SK-N-SH treated with all-trans-retinoic acid at 6 μM for 48 hours (cell line): ENCODE results near the gene EHBP1.

Experiments used
- ATAC-seq: fragments of 200-7000 bp; cut with Tn5 transposase; 3 replicates; pipeline ENCODE4 v1.9.1; 2020; ENCODE audit warnings: mild to moderate bottlenecking, moderate library complexity
- ARNTL ChIP-seq: fragments of 450-650 bp; formaldehyde crosslinking; IDR thresholded peaks from 2 replicates; pipeline ENCODE4 v1.5.0; 2020; ENCODE audit warnings: low read depth, mild to moderate bottlenecking, moderate library complexity, borderline replicate concordance
- CREB5 ChIP-seq: fragments of 250-450 bp; sonication (Bioruptor Pico); IDR thresholded peaks from 2 replicates; pipeline ENCODE4 v1.5.1; 2020; ENCODE audit warnings: low read depth, mild to moderate bottlenecking, moderate library complexity
- CSDC2 ChIP-seq: fragments of 250-450 bp; sonication (Bioruptor Pico); IDR thresholded peaks from 2 replicates; pipeline ENCODE4 v1.5.0; 2020; ENCODE audit warnings: mild to moderate bottlenecking, moderate library complexity
- CSRNP3 ChIP-seq: fragments of 250-450 bp; sonication (Bioruptor Pico); IDR thresholded peaks from 2 replicates; pipeline ENCODE4 v1.5.1; 2021; ENCODE audit warnings: mild to moderate bottlenecking, moderate library complexity
- ESRRG ChIP-seq: fragments of 250-450 bp; sonication (Bioruptor Pico); IDR thresholded peaks from 2 replicates; pipeline ENCODE4 v1.6.1; 2021; ENCODE audit warnings: mild to moderate bottlenecking
- ISL1 ChIP-seq: fragments of 250-450 bp; sonication (Bioruptor Pico); IDR thresholded peaks from 2 replicates; pipeline ENCODE4 v2.1.2; 2022; ENCODE audit warnings: mild to moderate bottlenecking, moderate library complexity
- OSR1 ChIP-seq: fragments of 250-450 bp; sonication (Bioruptor Pico); IDR thresholded peaks from 2 replicates; pipeline ENCODE4 v1.8.0; 2022; ENCODE audit warnings: moderate library complexity, mild to moderate bottlenecking, inconsistent platforms
- POU6F1 ChIP-seq: fragments of 250-450 bp; sonication (Bioruptor Pico); IDR thresholded peaks from 2 replicates; pipeline ENCODE4 v1.8.0; 2021; ENCODE audit warnings: low read depth, mild to moderate bottlenecking, moderate library complexity, borderline replicate concordance
- PPARA ChIP-seq: fragments of 250-450 bp; sonication (Bioruptor Pico); IDR thresholded peaks from 2 replicates; pipeline ENCODE4 v1.5.0; 2020; ENCODE audit warnings: mild to moderate bottlenecking, borderline replicate concordance
- RARB ChIP-seq: fragments of 250-450 bp; sonication (Bioruptor Pico); IDR thresholded peaks from 2 replicates; pipeline ENCODE4 v1.8.0; 2021; ENCODE audit warnings: mild to moderate bottlenecking, moderate library complexity
- TCF4 ChIP-seq: fragments of 250-450 bp; sonication (Bioruptor Pico); IDR thresholded peaks from 2 replicates; pipeline ENCODE4 v1.8.0; 2021; ENCODE audit warnings: mild to moderate bottlenecking, moderate library complexity, borderline replicate concordance
- ZC3H10 ChIP-seq: fragments of 250-450 bp; sonication (Bioruptor Pico); IDR thresholded peaks from 2 replicates; pipeline ENCODE4 v1.5.1; 2021; ENCODE audit warnings: mild to moderate bottlenecking, moderate library complexity
- ZFP3 ChIP-seq: fragments of 250-450 bp; sonication (Bioruptor Pico); IDR thresholded peaks from 2 replicates; pipeline ENCODE4 v1.5.0; 2020; ENCODE audit warnings: mild to moderate bottlenecking, moderate library complexity
- ZFP30 ChIP-seq: fragments of 450-650 bp; formaldehyde crosslinking; IDR thresholded peaks from 2 replicates; pipeline ENCODE4 v1.5.0; 2022; ENCODE audit warnings: mild to moderate bottlenecking, moderate library complexity
- ZNF565 ChIP-seq: fragments of 450-650 bp; formaldehyde crosslinking; conservative IDR thresholded peaks from 2 replicates; pipeline ENCODE4 v1.5.0; 2020; ENCODE audit warnings: low read depth, mild to moderate bottlenecking, moderate library complexity
- ZNF8 ChIP-seq: fragments of 450-650 bp; formaldehyde crosslinking; IDR thresholded peaks from 2 replicates; pipeline ENCODE4 v1.5.0; 2020; ENCODE audit warnings: mild to moderate bottlenecking, moderate library complexity
- TF ChIP-seq, protein P1 (sequence below): fragments of 250-450 bp; sonication (Bioruptor Pico); IDR thresholded peaks from 2 replicates; pipeline ENCODE4 v1.8.0; 2020; ENCODE audit warnings: mild to moderate bottlenecking, moderate library complexity, borderline replicate concordance
- TF ChIP-seq, protein P2 (sequence below): fragments of 250-450 bp; sonication (Bioruptor Pico); IDR thresholded peaks from 2 replicates; pipeline ENCODE4 v1.5.0; 2020; ENCODE audit warnings: mild to moderate bottlenecking, moderate library complexity

EHBP1 gene

GRCh38 chr2:62733546-62733945 lies 28.0 kb downstream of the EHBP1 start:
- TF ChIP-seq ZNF565 (CRISPR knock-in tag) = no peak
- TF ChIP-seq OSR1 (CRISPR knock-in tag) = no peak
- TF ChIP-seq ZFP30 (CRISPR knock-in tag) = no peak
- TF ChIP-seq ESRRG (CRISPR knock-in tag) = no peak
- TF ChIP-seq ISL1 (CRISPR knock-in tag) = no peak
- no peak for TF ChIP-seq ZC3H10
- TF ChIP-seq ZFP3 (CRISPR knock-in tag) = no peak
- no peak; the same call in 2 of the 3 replicates for ATAC-seq

DNA sequence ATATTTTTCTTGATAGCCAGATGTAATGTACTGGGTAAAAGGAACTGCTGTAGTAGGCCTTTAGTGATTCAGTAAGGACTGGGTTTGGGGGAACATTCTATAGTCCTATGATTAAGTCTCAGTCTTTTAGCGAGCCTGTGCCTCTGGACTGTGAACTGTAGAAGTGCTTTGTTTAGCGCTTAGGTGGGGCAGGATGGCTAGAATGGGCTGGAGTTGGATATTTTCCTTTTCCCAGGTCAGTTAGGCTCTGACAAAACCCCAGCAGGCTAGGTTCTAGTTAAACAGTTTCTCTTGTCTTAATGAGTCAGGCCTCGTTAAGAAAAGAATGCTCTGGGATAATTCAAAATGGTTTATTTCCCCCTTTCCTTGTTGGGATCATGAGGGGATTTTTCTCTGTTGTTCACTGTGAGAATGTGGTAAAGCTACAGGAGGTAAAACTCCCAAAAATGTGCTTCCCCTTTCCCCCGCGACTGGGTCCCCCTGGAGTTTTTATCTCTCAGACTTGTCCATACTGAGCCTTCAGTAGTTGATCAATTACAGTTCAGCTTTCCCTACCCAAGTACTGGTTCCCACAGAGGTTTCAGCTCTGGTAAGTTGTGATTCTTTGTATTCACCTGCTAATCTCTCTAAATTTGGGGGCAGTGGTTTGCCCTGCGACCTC lies 31.5 kb downstream of the EHBP1 start:
- TF ChIP-seq PPARA (no peak), POU6F1 (CRISPR knock-in tag) (no peak), ARNTL (CRISPR knock-in tag) (no peak), ISL1 (CRISPR knock-in tag) (no peak)
- no peak for ATAC-seq

- no peak for ATAC-seq
- TF ChIP-seq ESRRG (CRISPR knock-in tag) = no peak
- TF ChIP-seq, protein P1, sequence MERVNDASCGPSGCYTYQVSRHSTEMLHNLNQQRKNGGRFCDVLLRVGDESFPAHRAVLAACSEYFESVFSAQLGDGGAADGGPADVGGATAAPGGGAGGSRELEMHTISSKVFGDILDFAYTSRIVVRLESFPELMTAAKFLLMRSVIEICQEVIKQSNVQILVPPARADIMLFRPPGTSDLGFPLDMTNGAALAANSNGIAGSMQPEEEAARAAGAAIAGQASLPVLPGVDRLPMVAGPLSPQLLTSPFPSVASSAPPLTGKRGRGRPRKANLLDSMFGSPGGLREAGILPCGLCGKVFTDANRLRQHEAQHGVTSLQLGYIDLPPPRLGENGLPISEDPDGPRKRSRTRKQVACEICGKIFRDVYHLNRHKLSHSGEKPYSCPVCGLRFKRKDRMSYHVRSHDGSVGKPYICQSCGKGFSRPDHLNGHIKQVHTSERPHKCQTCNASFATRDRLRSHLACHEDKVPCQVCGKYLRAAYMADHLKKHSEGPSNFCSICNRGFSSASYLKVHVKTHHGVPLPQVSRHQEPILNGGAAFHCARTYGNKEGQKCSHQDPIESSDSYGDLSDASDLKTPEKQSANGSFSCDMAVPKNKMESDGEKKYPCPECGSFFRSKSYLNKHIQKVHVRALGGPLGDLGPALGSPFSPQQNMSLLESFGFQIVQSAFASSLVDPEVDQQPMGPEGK = no peak
- TF ChIP-seq ZNF565 (CRISPR knock-in tag) = no peak
- no peak for TF ChIP-seq PPARA
- TF ChIP-seq CSRNP3 (CRISPR knock-in tag) = no peak
- no peak for TF ChIP-seq RARB (CRISPR knock-in tag)
- no peak for TF ChIP-seq CREB5 (CRISPR knock-in tag)
- TF ChIP-seq OSR1 (CRISPR knock-in tag) = no peak
- TF ChIP-seq CSDC2 (CRISPR knock-in tag) = no peak
- no peak for TF ChIP-seq ZNF8
- TF ChIP-seq ZFP3 (CRISPR knock-in tag) = no peak
- TF ChIP-seq ISL1 (CRISPR knock-in tag) = no peak
- TF ChIP-seq ARNTL (CRISPR knock-in tag) = no peak
- TF ChIP-seq, protein P2, sequence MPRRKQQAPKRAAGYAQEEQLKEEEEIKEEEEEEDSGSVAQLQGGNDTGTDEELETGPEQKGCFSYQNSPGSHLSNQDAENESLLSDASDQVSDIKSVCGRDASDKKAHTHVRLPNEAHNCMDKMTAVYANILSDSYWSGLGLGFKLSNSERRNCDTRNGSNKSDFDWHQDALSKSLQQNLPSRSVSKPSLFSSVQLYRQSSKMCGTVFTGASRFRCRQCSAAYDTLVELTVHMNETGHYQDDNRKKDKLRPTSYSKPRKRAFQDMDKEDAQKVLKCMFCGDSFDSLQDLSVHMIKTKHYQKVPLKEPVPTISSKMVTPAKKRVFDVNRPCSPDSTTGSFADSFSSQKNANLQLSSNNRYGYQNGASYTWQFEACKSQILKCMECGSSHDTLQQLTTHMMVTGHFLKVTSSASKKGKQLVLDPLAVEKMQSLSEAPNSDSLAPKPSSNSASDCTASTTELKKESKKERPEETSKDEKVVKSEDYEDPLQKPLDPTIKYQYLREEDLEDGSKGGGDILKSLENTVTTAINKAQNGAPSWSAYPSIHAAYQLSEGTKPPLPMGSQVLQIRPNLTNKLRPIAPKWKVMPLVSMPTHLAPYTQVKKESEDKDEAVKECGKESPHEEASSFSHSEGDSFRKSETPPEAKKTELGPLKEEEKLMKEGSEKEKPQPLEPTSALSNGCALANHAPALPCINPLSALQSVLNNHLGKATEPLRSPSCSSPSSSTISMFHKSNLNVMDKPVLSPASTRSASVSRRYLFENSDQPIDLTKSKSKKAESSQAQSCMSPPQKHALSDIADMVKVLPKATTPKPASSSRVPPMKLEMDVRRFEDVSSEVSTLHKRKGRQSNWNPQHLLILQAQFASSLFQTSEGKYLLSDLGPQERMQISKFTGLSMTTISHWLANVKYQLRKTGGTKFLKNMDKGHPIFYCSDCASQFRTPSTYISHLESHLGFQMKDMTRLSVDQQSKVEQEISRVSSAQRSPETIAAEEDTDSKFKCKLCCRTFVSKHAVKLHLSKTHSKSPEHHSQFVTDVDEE (CRISPR knock-in tag) = no peak
- no peak for TF ChIP-seq TCF4 (CRISPR knock-in tag)
Observed at GRCh38 chr2:62738981-62739936, 33.7 kb downstream of the EHBP1 start.
